ENCODE measurements around the gene PTGDS. TPM values are rescaled to one million over a fixed set of nuclear protein-coding genes. Genes with fewer than 3 reads are reported as not detected.

Gene PTGDS
- total RNA-seq, 2 experiments from 2014 or later: not detected

- no peak overlapping the region for H3K4me3 Mint-ChIP-seq
- H3K27ac Mint-ChIP-seq: no peak overlapping the region
- no peaks in the 10 kb centered on the region for H3K4me1 Mint-ChIP-seq (ENCODE audit: low read depth)
- no peaks in the 10 kb centered on the region for H3K36me3 Mint-ChIP-seq
- ChIA-PET POLR2A (no interaction called here), CTCF (interaction anchor here (2.3 kb wide), 1 partner anchor 10 kb away, joined by 12 read pairs; no protein-coding TSS in a partner anchor)
- H3K27me3 Mint-ChIP-seq: no peaks in the 10 kb centered on the region
- H3K9me3 Mint-ChIP-seq: no peaks in the 10 kb centered on the region
- intact Hi-C loops (cut with micrococcal nuclease): no loop called here
- DNase-seq: no peak
Measured at GRCh38 chr9:137019891-137020683, 42.8 kb downstream of the PTGDS start.

GRCh38 chr9:137020771-137021567, 43.7 kb downstream of the PTGDS start:
- POLR2A ChIA-PET: no interaction called here

GRCh38 chr9:137021568-137021978, 44.3 kb downstream of the PTGDS start:
- Mint-ChIP-seq H3K27ac (no peak overlapping the region), H3K4me1 (ENCODE audit: low read depth) (no peaks in the 10 kb centered on the region), H3K27me3 (no peaks in the 10 kb centered on the region), H3K36me3 (no peaks in the 10 kb centered on the region), H3K9me3 (no peaks in the 10 kb centered on the region), H3K4me3 (no peak overlapping the region)
- ChIA-PET CTCF (interaction anchor here (0.8 to 2.8 kb wide), 3 partner anchors 8 to 180 kb away, joined by 4 to 14 read pairs (median 12); partner anchors contain the start of gene AJM1), POLR2A (no interaction called here)
- intact Hi-C loops (cut with micrococcal nuclease): no loop called here
- DNase-seq: no peak

More at GRCh38 chr9:137020771-137021567, 43.7 kb downstream of the PTGDS start:
- H3K4me1 Mint-ChIP-seq (ENCODE audit: low read depth): no peaks in the 10 kb centered on the region
- no peaks in the 10 kb centered on the region for H3K9me3 Mint-ChIP-seq
- DNase-seq: no peak
- no peak overlapping the region for H3K4me3 Mint-ChIP-seq
- intact Hi-C loops (cut with micrococcal nuclease): no loop called here
- H3K27me3 Mint-ChIP-seq: no peaks in the 10 kb centered on the region
- no peaks in the 10 kb centered on the region for H3K36me3 Mint-ChIP-seq
- CTCF ChIA-PET: interaction anchor here (2.3 to 2.8 kb wide), 2 partner anchors 9 to 14 kb away, joined by 12 to 14 read pairs; no protein-coding TSS in a partner anchor
- no peak overlapping the region for H3K27ac Mint-ChIP-seq

GRCh38 chr9:137021979-137022661, 44.8 kb downstream of the PTGDS start:
- ChIA-PET POLR2A (no interaction called here), CTCF (interaction anchor here (0.8 to 2.8 kb wide), 4 partner anchors 13 to 180 kb away, joined by 3 to 14 read pairs (median 4); partner anchors contain the start of genes AJM1 and NPDC1)
- DNase-seq: peak; percentile 89
- no peaks in the 10 kb centered on the region for H3K9me3 Mint-ChIP-seq
- H3K27me3 Mint-ChIP-seq: no peaks in the 10 kb centered on the region
- intact Hi-C loops (cut with micrococcal nuclease): no loop called here
- no peak overlapping the region for H3K27ac Mint-ChIP-seq
- H3K4me3 Mint-ChIP-seq: no peak overlapping the region
- H3K36me3 Mint-ChIP-seq: no peaks in the 10 kb centered on the region
- peaks cover 1% of the 10 kb centered on the region for H3K4me1 Mint-ChIP-seq (ENCODE audit: low read depth)

GRCh38 chr9:137022662-137023008, 45.3 kb downstream of the PTGDS start:
- ChIA-PET CTCF (interaction anchor here (0.8 to 2.8 kb wide), 3 partner anchors 12 to 24 kb away, joined by 3 to 14 read pairs (median 3); partner anchors contain the start of gene NPDC1), POLR2A (no interaction called here)
- intact Hi-C loops (cut with micrococcal nuclease): no loop called here
- H3K27ac Mint-ChIP-seq: no peak overlapping the region
- no peak for DNase-seq
- H3K4me1 Mint-ChIP-seq (ENCODE audit: low read depth): peaks cover 4% of the 10 kb centered on the region
- no peaks in the 10 kb centered on the region for H3K36me3 Mint-ChIP-seq
- no peaks in the 10 kb centered on the region for H3K27me3 Mint-ChIP-seq
- no peaks in the 10 kb centered on the region for H3K9me3 Mint-ChIP-seq
- no peak overlapping the region for H3K4me3 Mint-ChIP-seq

- Mint-ChIP-seq H3K27ac (no peak overlapping the region), H3K4me3 (no peak overlapping the region), H3K27me3 (no peaks in the 10 kb centered on the region), H3K36me3 (no peaks in the 10 kb centered on the region), H3K9me3 (no peaks in the 10 kb centered on the region), H3K4me1 (ENCODE audit: low read depth) (peaks cover 4% of the 10 kb centered on the region)
- POLR2A ChIA-PET: no interaction called here
- no peak for DNase-seq
- intact Hi-C loops (cut with micrococcal nuclease): no loop called here
- CTCF ChIA-PET: interaction anchor here (1.0 to 2.8 kb wide), 2 partner anchors 12 to 23 kb away, joined by 3 to 14 read pairs; partner anchors contain the start of gene NPDC1
Measured at GRCh38 chr9:137023157-137023556, 45.9 kb downstream of the PTGDS start.

GRCh38 chr9:137023583-137023991, 46.3 kb downstream of the PTGDS start:
- ChIA-PET POLR2A (no interaction called here), CTCF (interaction anchor here (2.8 kb wide), 1 partner anchor 11 kb away, joined by 14 read pairs; no protein-coding TSS in a partner anchor)
- Mint-ChIP-seq H3K36me3 (no peaks in the 10 kb centered on the region), H3K27ac (no peak overlapping the region), H3K4me1 (ENCODE audit: low read depth) (peaks cover 4% of the 10 kb centered on the region), H3K9me3 (no peaks in the 10 kb centered on the region), H3K27me3 (no peaks in the 10 kb centered on the region), H3K4me3 (no peak overlapping the region)
- DNase-seq: no peak
- intact Hi-C loops (cut with micrococcal nuclease): no loop called here

- Mint-ChIP-seq H3K27ac (no peak overlapping the region), H3K4me1 (ENCODE audit: low read depth) (peaks cover 21% of the 10 kb centered on the region), H3K27me3 (no peaks in the 10 kb centered on the region), H3K9me3 (no peaks in the 10 kb centered on the region), H3K36me3 (no peaks in the 10 kb centered on the region), H3K4me3 (no peak overlapping the region)
- CTCF ChIA-PET: interaction anchor here (1.2 to 6.8 kb wide), 2 partner anchors 12 to 39 kb away, joined by 3 to 56 read pairs; no protein-coding TSS in a partner anchor
- POLR2A ChIA-PET: interaction anchor here (1.2 kb wide), 1 partner anchor 10 kb away, joined by 5 read pairs; no protein-coding TSS in a partner anchor
- no peak for DNase-seq
- intact Hi-C loops (cut with micrococcal nuclease): loop anchor here (5.0 kb wide), 2 partner anchors 42 to 123 kb away; no protein-coding TSS in a partner anchor
Measured at GRCh38 chr9:137025517-137025966, 48.2 kb downstream of the PTGDS start.

- no peak for DNase-seq
- Mint-ChIP-seq H3K4me1 (ENCODE audit: low read depth) (peaks cover 26% of the 10 kb centered on the region), H3K4me3 (no peak overlapping the region), H3K36me3 (no peaks in the 10 kb centered on the region), H3K9me3 (no peaks in the 10 kb centered on the region), H3K27ac (no peak overlapping the region), H3K27me3 (no peaks in the 10 kb centered on the region)
- intact Hi-C loops (cut with micrococcal nuclease): loop anchor here (5.0 kb wide), 2 partner anchors 41 to 124 kb away; no protein-coding TSS in a partner anchor
- ChIA-PET POLR2A (interaction anchor here (1.2 to 1.3 kb wide), 2 partner anchors 9 to 30 kb away, joined by 3 to 5 read pairs; partner anchors contain the start of gene CLIC3), CTCF (interaction anchor here (0.8 to 6.8 kb wide), 3 partner anchors 11 to 38 kb away, joined by 3 to 56 read pairs (median 4); no protein-coding TSS in a partner anchor)
Measured at GRCh38 chr9:137026384-137026783, 49.1 kb downstream of the PTGDS start.

GRCh38 chr9:137026828-137027227, 49.5 kb downstream of the PTGDS start:
- CTCF ChIA-PET: interaction anchor here (0.8 to 6.8 kb wide), 4 partner anchors 10 to 51 kb away, joined by 3 to 56 read pairs (median 15); partner anchors contain the start of gene PTGDS
- Mint-ChIP-seq H3K36me3 (no peaks in the 10 kb centered on the region), H3K27me3 (no peaks in the 10 kb centered on the region), H3K27ac (no peak overlapping the region), H3K4me1 (ENCODE audit: low read depth) (peaks cover 29% of the 10 kb centered on the region), H3K9me3 (no peaks in the 10 kb centered on the region), H3K4me3 (no peak overlapping the region)
- POLR2A ChIA-PET: interaction anchor here (1.2 to 1.3 kb wide), 2 partner anchors 8 to 31 kb away, joined by 3 to 5 read pairs; partner anchors contain the start of gene CLIC3
- no peak for DNase-seq
- intact Hi-C loops (cut with micrococcal nuclease): loop anchor here (5.0 kb wide), 2 partner anchors 40 to 125 kb away; no protein-coding TSS in a partner anchor

Data from activated CD4-positive, alpha-beta memory T cell treated with anti-CD3 and anti-CD28 coated beads for 36 hours (primary cell).